ENCODE data around the gene B4GAT1. TPM values are rescaled to one million over a fixed set of nuclear protein-coding genes. Genes with fewer than 3 reads are reported as not detected.

Gene B4GAT1
- total and polyA plus RNA-seq, 2 of the 13 experiments (the other 11 are each of a cell fraction or from before 2014, with no cell fraction given), result 40.4 to 109 TPM

DNA sequence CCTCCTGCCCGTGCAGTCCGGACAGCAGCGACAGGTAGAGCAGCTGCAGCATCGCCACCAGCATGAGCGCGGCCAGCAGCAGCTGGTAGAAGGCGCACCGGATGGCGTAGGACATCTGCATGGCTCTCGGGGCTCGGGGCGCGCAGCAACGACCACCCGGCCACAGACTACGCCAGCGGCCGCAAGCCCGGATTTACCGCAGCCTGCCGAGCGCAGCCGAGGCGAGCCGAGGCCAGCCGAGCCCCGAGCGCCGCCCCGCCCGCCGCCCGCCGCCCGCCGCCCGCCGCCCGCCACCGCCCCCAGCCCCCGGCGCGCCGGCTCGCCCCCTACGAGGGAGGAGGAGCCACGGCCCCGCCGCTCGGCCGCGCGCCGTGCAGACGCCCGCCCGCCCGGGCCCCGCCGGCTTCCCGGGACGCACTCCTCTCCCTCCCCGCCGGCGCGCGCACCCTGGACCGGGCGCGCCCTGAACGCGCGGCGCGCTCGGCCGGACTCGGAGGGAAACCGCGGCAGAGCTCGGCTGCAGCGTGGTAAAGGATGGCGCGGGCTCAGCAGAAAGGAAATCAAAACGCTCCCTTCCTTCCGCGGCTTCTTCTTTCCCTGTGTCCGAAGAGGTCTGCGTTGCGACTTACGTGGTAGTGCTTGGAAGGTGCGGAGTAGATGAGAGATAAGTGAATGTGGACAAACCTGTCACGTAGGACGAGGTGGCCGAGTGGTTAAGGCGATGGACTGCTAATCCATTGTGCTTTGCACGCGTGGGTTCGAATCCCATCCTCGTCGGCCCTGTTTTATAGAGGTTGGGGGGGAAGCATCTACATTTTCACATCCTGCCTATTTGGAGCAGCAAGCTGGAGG lies at the start of gene B4GAT1 (continued):
- TF ChIP-seq DMTF1 (CRISPR knock-in tag; IDR thresholded peaks at IDR 0.05) (no peak), KDM2A (CRISPR knock-in tag; IDR thresholded peaks at IDR 0.05; ENCODE audit: borderline replicate concordance, low read depth) (0 out of 2 replicates have a peak, but pooled peaks have one; percentile 18), SALL1 (CRISPR knock-in tag; IDR thresholded peaks at IDR 0.05) (peak; percentile 75), POLR2A (IDR thresholded peaks at IDR 0.05; ENCODE audit: insufficient read depth in 1 of 2, low read depth in 2 of 2, low read length in 2 of 2) (peak; percentile 54 to 65; a peak in 3 of 4 replicates), ZNF296 (CRISPR knock-in tag; conservative IDR thresholded peaks at IDR 0.05) (no peak), ZNF180 (CRISPR knock-in tag; IDR thresholded peaks at IDR 0.05; ENCODE audit: borderline replicate concordance, low read depth) (no peak), ZNF749 (CRISPR knock-in tag; IDR thresholded peaks at IDR 0.05; ENCODE audit: borderline replicate concordance) (0 out of 2 replicates have a peak, but pooled peaks have one; percentile 44), SOX5 (CRISPR knock-in tag; IDR thresholded peaks at IDR 0.05; ENCODE audit: borderline replicate concordance) (no peak), KLF15 (CRISPR knock-in tag; IDR thresholded peaks at IDR 0.05; ENCODE audit: borderline replicate concordance) (no peak), ZNF615 (CRISPR knock-in tag; IDR thresholded peaks at IDR 0.05; ENCODE audit: borderline replicate concordance) (no peak), GFI1 (CRISPR knock-in tag; IDR thresholded peaks at IDR 0.05; ENCODE audit: borderline replicate concordance) (peak; percentile 42), ZNF773 (CRISPR knock-in tag; IDR thresholded peaks at IDR 0.05; ENCODE audit: borderline replicate concordance) (no peak), PAWR (CRISPR knock-in tag; IDR thresholded peaks at IDR 0.05; ENCODE audit: borderline replicate concordance) (no peak), KLF6 (CRISPR knock-in tag; IDR thresholded peaks at IDR 0.05) (no peak; the same call in 1 of the 2 replicates), PHF20 (CRISPR knock-in tag; IDR thresholded peaks at IDR 0.05) (no peak; the same call in 1 of the 2 replicates), DMAP1 (CRISPR knock-in tag; IDR thresholded peaks at IDR 0.05) (no peak), ZNF644 (CRISPR knock-in tag; IDR thresholded peaks at IDR 0.05; ENCODE audit: low read depth) (no peak), ZNF580 (CRISPR knock-in tag; IDR thresholded peaks at IDR 0.05; ENCODE audit: borderline replicate concordance, low read depth) (no peak), MZF1 (CRISPR knock-in tag; IDR thresholded peaks at IDR 0.05; ENCODE audit: borderline replicate concordance) (no peak), RAD51 (IDR thresholded peaks at IDR 0.05; ENCODE audit: borderline replicate concordance) (no peak), ZNF883 (CRISPR knock-in tag; IDR thresholded peaks at IDR 0.05; ENCODE audit: not compliant biosample characterization) (peak; percentile 38), RAD21 (CRISPR knock-in tag; IDR thresholded peaks at IDR 0.05) (peak; percentile 19; the same call in 1 of the 2 replicates), ZBTB7B (CRISPR knock-in tag; IDR thresholded peaks at IDR 0.05) (0 out of 2 replicates have a peak, but pooled peaks have one; percentile 49), ZC3H13 (CRISPR knock-in tag; IDR thresholded peaks at IDR 0.05) (peak; percentile 89; the same call in 1 of the 2 replicates)
- TF ChIP-seq, protein P1, sequence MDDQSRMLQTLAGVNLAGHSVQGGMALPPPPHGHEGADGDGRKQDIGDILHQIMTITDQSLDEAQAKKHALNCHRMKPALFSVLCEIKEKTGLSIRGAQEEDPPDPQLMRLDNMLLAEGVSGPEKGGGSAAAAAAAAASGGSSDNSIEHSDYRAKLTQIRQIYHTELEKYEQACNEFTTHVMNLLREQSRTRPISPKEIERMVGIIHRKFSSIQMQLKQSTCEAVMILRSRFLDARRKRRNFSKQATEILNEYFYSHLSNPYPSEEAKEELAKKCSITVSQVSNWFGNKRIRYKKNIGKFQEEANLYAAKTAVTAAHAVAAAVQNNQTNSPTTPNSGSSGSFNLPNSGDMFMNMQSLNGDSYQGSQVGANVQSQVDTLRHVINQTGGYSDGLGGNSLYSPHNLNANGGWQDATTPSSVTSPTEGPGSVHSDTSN (CRISPR knock-in tag; IDR thresholded peaks at IDR 0.05; ENCODE audit: borderline replicate concordance), result no peak
- TF ChIP-seq, protein P2, sequence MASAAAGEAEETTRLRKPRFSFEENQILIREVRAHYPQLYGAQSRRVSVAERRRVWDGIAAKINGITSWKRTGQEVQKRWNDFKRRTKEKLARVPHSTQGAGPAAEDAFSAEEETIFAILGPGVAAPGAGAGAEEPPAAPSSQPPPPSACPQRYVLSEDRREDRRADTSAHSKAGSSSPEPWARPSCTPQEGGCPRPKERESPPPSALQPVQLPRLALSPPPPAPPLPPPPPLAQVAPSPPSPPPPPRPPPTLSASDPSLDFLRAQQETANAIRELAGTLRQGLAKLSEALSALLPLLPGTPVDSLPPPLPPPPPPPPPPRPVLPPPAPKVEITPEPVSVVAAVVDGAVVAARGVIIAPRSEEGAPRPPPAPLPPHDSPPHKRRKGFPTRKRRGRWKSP (CRISPR knock-in tag; IDR thresholded peaks at IDR 0.05), result no peak; the same call in 1 of the 2 replicates
